NCI-H1417 (cell line): Measurements from ENCODE around the gene ACOX1.
A peak's percentile ranks its signal among the peaks of the same experiment; 100 is the strongest.

ENCODE experiments used
- DNase-seq, 3 experiments: peaks; one replicate each; lab custom pipeline; 2025; lab: John Stamatoyannopoulos, UW

Gene ACOX1

DNA sequence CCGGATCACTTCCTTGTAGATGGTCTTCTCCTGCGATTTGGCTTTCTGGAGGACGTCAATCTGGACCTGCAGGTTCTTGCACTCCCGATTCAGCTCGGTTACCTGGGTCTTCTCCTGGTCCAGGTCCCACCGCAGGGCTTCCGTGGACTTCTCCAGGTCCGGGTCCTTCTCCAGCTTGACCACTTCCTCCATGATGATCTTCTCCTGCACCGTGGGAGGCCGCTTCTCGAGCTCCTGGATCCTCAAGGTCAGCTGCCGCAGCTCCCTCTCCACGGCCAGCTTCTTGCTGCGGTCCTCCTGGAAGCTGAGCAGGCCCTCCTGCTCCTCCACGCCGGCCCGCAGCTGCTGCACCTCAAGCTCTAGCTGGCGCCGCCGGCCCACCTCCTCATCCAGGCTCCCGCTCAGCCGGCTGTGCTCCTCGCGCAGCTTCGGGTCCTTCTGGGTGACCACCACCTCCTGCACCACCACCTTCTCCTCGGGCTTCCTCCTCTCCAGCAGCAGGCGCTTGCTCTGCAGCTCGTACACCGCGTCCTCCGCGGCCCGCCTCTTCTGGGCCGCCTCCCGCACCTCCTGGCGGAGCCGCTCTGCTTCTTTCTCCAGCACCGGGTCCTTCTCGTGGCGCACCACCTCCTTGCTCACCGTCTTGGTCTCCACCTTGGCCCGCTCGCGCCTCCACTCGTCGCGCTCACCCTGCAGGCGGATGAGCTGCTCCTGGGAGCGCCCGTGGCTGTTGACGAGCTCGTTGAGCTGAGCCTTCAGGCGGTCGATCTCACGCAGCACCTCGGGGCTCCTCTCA is 29.9 kb upstream of the ACOX1 start:
- no peak for DNase-seq

DNA sequence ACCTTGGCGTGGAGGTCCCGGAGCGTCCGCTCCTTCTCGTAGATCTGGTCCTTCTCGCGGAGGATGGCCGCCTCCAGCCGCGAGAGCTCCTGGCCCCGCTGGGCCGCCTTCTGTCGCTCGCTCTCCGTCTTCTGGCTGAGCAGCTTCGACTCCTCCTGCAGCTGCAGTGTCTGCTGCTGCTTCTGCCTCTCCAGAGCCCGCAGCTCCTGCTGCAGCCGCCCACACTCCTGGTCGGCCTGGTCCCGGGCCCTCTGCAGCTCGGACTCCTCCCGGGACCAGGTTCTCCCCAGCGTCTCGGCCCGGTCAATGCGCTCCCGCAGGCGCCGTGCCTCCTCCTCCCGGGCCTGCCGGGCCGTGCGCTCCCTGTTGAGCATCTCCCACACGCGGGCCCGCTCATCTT is 29.2 kb upstream of the ACOX1 start:
- no peak for DNase-seq

DNA sequence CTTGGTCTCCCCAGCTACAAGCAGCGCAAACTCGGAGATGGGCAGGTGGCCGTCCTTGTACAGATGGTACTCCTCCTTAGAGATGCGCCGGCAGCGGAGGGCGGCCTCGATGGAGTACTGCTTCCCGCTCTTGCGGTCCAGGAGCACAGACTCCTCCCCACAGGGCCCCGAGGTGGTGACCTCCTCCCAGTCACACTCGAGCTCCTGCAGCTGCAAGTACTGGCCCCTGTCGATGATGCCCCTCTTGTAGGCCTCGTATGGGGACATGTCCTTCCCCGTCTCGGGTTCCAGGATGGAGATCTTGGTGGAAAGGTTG is 28.8 kb upstream of the ACOX1 start:
- no peak for DNase-seq

DNA sequence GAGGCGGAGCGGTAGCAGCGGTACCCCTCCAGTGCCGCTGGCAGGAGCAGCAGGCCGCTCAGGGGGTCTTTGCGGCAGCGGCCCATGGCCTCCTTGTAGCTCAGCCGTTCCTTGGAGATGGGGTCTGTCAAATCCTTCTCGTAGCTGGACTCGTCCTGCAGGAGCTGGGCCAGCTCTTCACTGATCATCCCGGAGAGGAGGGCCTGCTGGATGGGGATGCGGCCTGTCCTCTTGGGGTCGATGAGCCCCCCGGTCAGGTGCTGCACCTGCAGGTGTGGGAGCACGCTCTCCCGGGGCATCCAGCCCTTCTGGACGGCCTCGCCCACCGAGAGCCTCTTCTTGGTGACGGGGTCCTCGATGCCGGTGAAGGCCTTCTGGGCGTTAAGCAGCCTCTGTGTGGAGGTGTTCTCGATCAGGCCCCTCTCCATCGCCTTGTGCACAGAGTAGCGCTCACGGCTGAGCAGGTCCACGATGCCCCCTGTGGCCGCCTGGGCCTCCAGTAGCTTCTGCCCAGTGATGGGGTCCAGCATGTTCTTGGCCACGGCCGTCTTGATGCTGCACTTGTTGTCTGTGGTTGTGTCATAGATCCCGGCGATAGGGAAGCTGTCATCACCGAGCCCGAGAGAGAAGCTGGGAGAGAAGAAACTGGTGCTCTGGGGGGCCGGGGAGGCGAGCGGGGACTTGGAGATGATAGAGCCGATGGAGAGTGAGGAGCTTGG is 28.3 kb upstream of the ACOX1 start:
- no peak for DNase-seq

DNA sequence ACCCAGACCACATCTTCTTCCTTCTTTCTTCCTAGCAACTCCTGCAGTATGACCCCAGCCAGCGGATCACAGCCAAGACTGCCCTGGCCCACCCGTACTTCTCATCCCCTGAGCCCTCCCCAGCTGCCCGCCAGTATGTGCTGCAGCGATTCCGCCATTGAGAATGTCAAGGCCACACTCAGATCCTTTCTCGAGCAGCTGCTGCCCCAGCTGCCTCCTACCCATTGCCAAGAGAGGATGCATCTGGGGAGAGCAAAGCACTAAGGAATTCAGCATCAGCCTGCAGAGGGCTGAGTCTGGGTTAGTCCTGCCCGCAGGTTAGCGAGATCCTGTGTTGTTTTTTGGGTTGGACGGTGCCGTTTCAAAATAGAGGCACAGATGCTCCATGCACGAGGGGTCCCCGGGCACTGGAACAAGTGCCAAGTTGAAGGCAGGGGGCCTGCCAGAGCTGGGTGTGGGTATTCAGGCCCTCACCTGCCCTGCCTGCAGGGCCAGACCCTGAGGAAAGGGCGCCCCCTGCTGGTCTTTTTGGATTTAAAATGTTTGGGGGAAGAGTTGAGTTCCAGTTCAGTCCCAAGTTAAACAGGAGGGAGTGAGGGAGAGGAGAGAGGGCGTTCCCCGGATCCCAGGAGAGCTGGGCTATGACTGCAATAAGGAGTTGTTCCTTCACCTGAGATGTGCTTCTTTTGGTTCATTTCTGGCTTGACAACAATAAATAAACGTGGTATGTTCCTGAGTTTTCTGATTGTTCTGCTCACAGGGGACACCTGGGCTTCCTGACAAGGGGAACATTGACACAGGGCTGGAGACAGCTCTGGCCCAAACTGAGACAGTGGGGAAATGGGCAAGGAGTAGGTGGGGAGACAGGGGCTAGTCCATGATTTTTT is 26.5 kb upstream of the ACOX1 start:
- peak; percentile 59 to 81 (median 79) for DNase-seq

DNA sequence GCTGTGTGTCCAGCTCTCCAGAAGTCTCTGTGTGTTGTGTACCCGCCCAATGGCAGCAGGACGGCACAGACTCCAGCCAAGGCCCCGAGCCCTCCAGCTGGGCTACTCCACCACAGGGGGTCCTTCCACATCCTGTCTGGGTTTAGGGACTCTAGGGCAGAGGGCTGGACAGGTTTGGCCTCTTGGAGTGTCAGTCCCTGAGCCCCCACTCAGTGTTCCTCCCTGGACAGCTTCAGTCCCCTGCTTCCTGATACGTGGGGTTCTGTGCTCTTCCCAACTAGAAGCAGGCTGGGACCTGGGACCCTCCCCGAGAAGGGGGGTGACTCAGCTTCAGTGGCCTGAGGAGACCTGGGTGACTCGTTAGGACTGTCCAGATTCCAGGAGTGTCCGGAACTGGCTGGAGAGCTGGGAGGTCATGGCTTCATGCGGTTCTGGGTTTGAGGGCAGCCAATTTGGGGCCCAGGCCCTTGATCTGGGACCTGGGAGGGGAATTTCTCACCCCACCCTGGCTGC is 25.8 kb upstream of the ACOX1 start:
- DNase-seq: no peak

DNA sequence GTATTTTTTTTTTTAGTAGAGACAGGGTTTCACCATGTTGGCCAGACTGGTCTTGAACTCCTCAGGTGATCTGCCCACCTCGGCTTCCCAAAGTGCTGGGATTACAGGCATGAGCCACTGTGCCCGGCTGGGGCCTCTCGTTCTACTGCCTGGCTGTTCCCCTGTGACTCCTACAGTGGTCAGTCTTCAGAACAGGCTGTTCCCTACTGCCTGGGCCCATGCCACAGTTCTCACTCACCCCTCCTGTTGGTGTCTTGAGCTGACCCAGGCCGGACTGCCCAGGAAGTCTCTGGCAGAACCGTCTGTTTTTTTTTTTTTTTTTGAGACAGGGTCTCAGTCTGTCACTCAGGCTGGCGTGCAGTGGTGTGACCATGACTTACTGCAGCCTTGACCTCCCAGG is 24.9 kb upstream of the ACOX1 start:
- no peak for DNase-seq

DNA sequence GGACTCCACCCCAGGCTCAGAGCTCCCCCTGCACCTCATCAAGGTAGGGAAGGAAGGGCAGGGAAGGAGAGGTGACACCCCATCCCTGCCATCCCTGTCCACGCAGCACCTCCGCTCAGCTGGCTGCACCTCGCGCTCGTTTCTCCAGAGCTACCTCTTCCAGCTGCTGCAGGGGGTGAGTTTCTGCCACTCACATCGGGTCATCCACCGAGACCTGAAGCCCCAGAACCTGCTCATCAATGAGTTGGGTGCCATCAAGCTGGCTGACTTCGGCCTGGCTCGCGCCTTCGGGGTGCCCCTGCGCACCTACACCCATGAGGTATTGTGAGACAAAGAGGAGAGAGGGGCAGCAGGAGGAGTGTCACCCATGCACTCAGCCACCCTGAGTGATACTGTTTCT is 23.1 kb upstream of the ACOX1 start:
- no peak for DNase-seq

DNA sequence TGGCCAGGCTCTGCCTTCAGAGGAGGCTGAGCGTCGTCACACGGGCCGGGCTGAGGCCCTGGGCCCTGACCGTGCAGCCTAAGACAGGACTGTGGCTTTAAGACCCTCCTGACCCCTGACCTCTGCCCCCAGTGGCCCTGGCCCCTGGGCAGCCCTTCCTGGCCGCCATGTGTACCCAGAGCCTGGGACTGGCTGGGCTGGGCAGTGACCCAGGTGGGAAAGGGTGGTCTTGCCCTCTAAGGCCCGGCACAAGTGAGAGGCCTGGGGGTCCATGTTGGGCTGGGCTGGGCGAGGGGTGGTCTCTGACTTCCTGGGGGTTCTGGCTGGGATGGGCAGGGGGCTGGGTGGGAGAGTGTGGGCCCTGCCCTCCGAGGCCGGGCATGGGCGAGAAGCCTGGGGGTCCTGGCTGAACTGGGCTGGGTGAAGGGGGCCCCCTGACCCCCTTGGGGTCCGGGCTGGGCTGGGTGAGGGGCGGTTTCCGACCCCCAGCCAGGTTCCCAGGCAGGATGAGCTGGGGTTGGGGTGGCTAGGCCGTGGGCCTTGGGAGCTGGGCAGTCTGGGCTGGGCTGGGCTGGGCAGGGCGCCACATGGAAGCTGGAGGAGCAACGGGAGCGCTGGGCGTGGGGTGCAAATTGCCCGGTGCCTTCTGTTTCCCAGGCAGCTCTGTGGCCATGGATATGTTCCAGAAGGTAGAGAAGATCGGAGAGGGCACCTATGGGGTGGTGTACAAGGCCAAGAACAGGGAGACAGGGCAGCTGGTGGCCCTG is 22.0 kb upstream of the ACOX1 start, which contains the start of gene CDK3:
TSS of gene CDK3 (plus strand) at position 101 of the 767 bp plus-strand sequence. CDS start at position 672, 571 bp downstream.
- DNase-seq: no peak

DNA sequence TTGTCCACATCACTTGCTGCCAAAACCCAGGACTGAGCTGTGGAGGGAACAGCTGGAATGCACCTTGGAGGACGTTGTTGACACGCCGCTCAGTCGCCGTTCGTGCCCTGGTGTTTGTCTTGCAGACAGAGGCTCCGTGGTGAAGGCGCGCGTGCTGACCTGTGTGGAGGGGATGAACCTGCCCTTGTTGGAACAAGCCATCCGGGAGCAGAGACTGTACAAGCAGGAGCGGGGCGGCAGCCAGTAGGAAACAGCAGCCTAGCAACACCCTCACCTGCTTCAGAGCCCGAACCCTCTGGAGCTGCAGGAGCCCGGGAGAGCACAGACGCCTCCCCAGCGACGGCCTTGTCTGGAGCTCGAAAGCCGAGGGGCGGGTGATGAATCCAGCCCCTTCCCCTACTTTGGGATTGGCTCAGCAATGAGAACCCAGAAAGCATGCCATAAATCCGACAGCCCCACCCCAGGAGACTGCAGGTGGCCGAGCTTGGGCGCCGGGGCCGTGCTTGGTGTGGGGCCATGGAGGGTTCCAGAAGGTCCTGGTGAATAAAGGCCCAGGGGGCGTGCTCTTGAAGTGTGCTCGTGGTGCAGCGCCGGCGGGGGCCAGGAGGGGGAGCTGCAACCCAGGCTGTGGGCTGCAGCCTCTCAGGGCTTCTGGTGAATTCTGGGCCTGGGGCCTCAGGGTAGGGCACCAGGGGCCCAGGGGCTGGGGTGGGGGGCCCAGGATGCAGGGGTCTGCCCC is 21.2 kb upstream of the ACOX1 start:
- peak in 2 of 3 experiments; percentile 13 to 39 for DNase-seq

DNA sequence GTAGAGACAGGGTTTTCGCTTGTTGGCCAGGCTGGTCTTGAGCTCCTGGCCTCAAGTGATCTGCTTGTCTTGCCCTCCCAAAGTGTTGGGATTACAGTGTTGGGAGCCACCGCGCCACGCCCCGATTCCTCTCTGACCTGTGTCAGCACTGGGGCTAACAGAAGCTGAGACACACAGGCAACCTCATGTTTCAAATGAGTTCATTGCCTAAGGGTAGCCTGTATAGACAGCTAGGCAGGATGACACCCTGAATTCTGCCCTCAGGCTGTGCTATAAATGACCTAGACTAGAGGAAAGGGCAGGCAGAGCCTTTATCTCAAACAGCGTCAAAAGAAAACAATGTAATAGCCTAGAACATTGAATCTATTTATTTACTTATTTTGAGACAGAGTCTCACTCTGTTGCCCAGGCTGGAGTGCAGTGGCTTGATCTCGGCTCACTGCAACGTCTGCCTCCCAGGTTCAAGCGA is 19.4 kb upstream of the ACOX1 start:
- no peak for DNase-seq

DNA sequence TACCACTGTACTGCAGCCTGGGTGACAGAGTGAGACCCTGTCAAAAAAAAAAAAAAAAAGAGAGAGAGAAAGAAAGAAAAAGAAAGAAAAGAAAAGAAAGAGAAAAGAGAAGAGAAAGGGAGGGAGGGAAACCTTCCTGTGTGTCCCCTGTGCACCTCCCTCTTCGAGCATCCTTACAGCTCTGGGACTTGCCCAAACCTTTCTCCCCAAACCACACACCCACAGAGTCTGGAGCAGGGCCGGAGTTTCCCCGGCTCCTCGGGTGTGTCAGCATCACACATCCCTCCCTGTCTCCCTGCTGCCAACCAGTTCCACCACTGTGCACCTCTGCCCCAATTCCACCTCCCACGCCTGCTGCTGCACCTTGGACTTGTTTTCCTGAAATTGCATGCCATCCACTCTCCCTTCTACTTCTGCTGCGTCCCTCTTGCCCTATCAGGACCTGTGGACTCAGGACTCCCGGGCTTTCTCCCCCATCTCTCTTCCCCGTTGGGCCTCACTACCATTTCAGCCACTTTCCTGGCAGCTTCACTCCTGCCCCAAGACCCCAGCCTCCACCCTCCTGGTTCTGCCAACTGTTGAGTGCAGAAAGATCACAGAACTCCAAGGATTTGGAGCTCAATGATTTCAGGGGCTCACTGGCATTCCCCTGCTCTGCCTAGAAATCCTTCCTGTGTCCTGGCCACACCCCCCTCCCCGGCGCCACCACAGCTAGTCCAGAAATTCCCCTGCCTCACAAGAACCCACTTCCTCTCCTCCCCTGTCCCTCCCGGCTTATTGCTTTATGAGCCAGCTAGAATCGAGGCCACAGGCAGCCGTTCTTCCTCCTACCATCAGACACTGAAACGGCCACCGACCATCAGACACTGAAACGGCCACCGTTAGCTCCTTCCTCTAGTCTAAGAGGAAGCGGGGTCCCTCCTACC is 18.0 kb upstream of the ACOX1 start:
- DNase-seq: no peak

DNA sequence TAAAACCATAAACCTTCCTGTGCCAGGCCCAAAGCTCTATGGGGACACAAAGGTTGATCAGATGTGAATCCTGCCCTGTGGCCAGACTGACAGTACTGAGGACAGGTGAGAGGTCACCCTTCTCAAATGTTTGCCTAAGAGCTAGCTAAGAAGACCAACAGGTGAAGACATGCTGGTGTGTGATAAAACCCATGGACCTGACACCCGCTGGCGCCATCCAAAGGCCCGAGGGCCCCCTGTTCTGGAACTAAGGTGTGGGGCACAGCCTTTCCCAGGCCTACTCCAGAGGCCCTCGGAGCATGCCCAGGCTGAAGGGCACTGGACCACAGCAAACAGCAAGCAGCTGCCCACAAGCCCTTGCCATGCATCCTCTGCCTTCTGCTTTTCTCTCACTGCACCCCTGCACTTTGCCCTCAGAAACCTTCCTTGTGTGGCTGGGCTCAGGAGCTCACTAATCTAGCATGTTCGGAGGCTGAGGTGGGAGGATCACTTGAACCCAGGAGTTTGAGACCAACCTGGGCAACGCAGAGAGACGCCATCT is 16.5 kb upstream of the ACOX1 start:
- DNase-seq: no peak

DNA sequence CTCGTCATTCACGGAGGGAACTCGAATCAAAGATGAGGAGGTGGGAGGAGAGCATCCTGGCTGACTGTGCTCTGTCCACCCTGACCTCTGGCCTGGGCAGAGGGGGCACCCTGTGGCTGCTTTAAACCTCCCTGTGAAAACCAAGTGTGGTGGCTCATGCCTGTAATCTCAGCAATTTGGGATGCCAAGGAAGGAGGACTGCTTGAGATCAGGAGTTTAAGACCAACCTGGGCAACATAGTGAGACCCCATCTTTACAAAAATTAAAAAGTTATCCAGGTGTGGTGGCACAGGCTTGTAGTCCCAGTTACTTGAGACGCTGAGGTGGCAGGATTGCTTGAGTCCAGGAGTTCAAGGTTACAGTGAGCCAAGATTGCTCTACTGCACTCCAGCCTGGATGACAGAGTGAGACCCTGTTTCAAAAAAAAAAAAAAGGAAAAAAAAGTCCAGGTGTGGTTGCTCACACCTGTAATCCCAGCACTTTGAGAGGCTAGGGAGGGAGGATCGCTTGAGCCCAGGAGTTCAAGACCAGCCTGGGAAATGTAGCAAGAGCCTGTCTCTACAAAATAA is 15.9 kb upstream of the ACOX1 start:
- no peak for DNase-seq

DNA sequence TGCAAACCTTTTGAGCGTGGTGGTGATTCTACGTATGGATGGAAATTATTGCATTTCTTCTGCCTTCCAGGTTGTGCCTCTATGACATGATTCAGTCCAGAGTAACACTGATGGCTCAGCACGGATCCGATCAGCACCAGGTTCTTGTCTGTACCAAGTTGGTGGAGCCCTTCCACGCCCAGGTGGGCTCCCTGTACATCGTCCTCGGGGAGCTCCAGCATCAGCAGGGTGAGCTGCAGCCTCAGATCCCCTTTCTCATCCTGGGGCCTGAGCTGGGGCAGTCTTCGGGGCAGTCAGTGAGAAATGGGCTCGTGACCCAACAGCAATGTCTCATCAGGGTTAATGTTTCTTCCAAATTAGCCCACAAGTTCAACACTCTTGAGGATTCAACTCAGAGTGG is 12.4 kb upstream of the ACOX1 start:
- no peak for DNase-seq

DNA sequence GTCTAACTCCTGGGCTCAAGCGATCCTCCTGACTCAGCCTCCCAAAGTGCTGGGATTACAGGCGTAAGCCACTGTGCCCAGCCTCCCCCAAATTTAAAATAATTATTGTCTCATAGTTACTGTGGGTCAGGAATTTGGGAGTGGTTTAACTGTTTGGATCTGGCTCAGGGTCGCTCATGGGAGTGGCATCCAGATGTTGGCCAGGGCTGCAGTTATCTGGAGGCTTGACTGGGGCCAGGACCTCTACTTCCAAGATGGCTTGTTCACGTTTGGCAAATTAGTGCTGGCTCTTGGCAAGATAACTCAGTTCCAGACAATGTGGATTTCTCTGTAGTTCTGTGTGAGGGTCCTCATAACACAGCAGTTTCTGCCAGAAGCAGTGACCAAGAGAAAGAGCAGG is 8.1 kb upstream of the ACOX1 start:
- no peak for DNase-seq

DNA sequence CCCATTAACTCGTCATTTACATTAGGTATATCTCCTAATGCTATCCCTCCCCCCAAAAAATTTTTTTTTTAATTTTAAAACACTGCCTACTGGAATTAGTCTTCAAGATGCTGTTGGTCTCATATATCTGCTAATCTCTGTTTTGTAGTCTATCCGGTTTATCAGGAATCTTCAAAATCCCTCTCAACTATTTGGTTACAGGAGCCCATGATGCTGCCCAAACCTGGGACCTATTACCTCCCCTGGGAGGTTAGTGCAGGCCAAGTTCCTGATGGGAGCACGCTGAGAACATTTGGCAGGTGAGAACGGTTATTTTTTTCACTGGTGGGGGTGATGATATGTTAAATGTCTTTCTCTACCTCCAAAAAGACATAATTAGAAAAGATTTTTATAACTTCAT is 7.0 kb upstream of the ACOX1 start:
- no peak for DNase-seq

DNA sequence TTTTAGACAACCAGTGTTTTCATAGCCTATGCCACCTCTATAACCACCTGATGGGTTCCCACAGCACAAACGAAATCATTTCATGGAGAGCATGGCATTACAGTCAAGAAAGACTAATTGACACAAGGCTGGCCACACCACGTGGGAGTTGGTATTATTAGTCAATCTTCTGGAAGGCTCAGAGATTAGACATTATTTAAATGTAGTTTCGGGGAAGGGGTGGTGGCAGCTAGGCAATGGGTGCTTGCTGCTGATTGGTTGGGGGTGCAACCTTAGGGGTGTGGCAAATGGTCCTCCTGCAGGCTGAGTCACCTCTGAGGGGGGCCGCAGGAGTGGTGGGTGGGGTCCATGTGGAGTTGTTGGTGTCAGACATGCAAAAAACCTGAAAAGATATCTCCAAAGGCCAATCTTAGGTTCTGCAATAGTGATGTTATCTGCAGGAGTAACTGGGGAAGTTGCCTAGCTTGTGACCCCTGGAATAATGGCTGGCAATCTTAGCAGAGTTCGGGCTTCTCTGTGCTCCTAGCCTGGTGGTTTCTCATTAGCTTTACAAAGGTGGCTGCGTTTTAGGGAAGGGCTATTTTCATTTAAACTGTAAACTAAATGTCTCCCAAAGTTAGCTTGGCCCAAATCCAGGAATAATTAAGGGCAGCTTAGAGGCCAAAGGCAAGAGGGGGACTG is 4.7 kb upstream of the ACOX1 start:
- no peak for DNase-seq
